WTC11 (cell line): ENCODE measurements around the gene BFSP1.

Source experiments
- CREB1 ChIP-seq: sonication (generic); formaldehyde crosslinking; IDR thresholded peaks from 2 replicates; pipeline ENCODE4 v1.8.0; 2023; ENCODE audit warnings: mild to moderate bottlenecking, missing genetic modification reagents
- CTCF ChIP-seq: fragments of 200-600 bp; IDR thresholded peaks from 2 replicates; pipeline ENCODE4 v1.8.0; 2022; ENCODE audit warnings: antibody characterized with exemption
- E2F4 ChIP-seq: sonication (generic); formaldehyde crosslinking; IDR thresholded peaks from 2 replicates; pipeline ENCODE4 v1.8.1; 2022; ENCODE audit warnings: low read depth, mild to moderate bottlenecking, moderate library complexity, missing genetic modification reagents, borderline replicate concordance
- ETV6 ChIP-seq: sonication (generic); formaldehyde crosslinking; IDR thresholded peaks from 2 replicates; pipeline ENCODE4 v1.8.1; 2022; ENCODE audit warnings: mild to moderate bottlenecking, missing genetic modification reagents
- JUN ChIP-seq: sonication (generic); formaldehyde crosslinking; IDR thresholded peaks from 2 replicates; pipeline ENCODE4 v1.8.0; 2023; ENCODE audit warnings: mild to moderate bottlenecking, missing genetic modification reagents
- MLX ChIP-seq: sonication (generic); formaldehyde crosslinking; IDR thresholded peaks from 2 replicates; pipeline ENCODE4 v1.8.1; 2023; ENCODE audit warnings: mild to moderate bottlenecking, missing genetic modification reagents, moderate library complexity
- NR2C2 ChIP-seq: sonication (generic); formaldehyde crosslinking; IDR thresholded peaks from 2 replicates; pipeline ENCODE4 v1.8.0; 2022; ENCODE audit warnings: mild to moderate bottlenecking, missing genetic modification reagents
- TCF7 ChIP-seq: sonication (generic); formaldehyde crosslinking; IDR thresholded peaks from 2 replicates; pipeline ENCODE4 v1.8.0; 2022; ENCODE audit warnings: mild to moderate bottlenecking, low read depth, missing genetic modification reagents, moderate library complexity

GRCh38 chr20:17497821-17498580, 33.2 kb downstream of the BFSP1 start:
- no peak for TF ChIP-seq CTCF
- TF ChIP-seq JUN (CRISPR knock-in tag): no peak
- no peak for TF ChIP-seq E2F4 (CRISPR knock-in tag)
- no peak for TF ChIP-seq ETV6 (CRISPR knock-in tag)
- no peak for TF ChIP-seq CREB1
- no peak for TF ChIP-seq NR2C2 (CRISPR knock-in tag)
- no peak for TF ChIP-seq MLX (CRISPR knock-in tag)
- TF ChIP-seq TCF7 (CRISPR knock-in tag): no peak
